ENCODE data around the gene ARHGAP28. TPM values are rescaled to one million over a fixed set of nuclear protein-coding genes. Genes with fewer than 3 reads are reported as not detected.

ARHGAP28 gene
- total RNA-seq, 1 experiment from 2014 or later, result 15.1 TPM

- H3K9me3 ChIP-seq (replicated peaks), result no peaks in the 10 kb centered on the region
- H3K27me3 ChIP-seq, result no peaks in the 10 kb centered on the region
- DNase-seq, result no peak
- H3K27ac ChIP-seq, result no peak overlapping the region
- H3K4me3 ChIP-seq, result no peak overlapping the region
- H3K36me3 ChIP-seq, result no peaks in the 10 kb centered on the region
- H3K4me1 ChIP-seq, result no peaks in the 10 kb centered on the region
Observed at GRCh38 chr18:6875749-6876148, 146.2 kb downstream of the ARHGAP28 start.

GRCh38 chr18:6876641-6877041 lies 147.1 kb downstream of the ARHGAP28 start:
- H3K4me1 ChIP-seq, result no peaks in the 10 kb centered on the region
- DNase-seq, result no peak
- no peaks in the 10 kb centered on the region for H3K36me3 ChIP-seq
- H3K4me3 ChIP-seq, result no peak overlapping the region
- H3K27me3 ChIP-seq, result no peaks in the 10 kb centered on the region
- H3K27ac ChIP-seq, result no peak overlapping the region
- H3K9me3 ChIP-seq (replicated peaks), result no peaks in the 10 kb centered on the region

- Histone ChIP-seq H3K4me1 (no peaks in the 10 kb centered on the region), H3K9me3 (replicated peaks) (no peaks in the 10 kb centered on the region), H3K27ac (no peak overlapping the region), H3K4me3 (no peak overlapping the region), H3K27me3 (no peaks in the 10 kb centered on the region), H3K36me3 (no peaks in the 10 kb centered on the region)
- no peak for DNase-seq
Observed at GRCh38 chr18:6877288-6877687, 147.8 kb downstream of the ARHGAP28 start.

- Histone ChIP-seq H3K4me3 (no peak overlapping the region), H3K27ac (no peak overlapping the region), H3K9me3 (replicated peaks) (no peaks in the 10 kb centered on the region), H3K36me3 (no peaks in the 10 kb centered on the region; the same call in 1 of the 2 replicates), H3K27me3 (no peaks in the 10 kb centered on the region), H3K4me1 (no peaks in the 10 kb centered on the region)
- DNase-seq, result no peak
Observed at GRCh38 chr18:6878556-6879297, 149.2 kb downstream of the ARHGAP28 start.

GRCh38 chr18:6879508-6880195 lies 150.1 kb downstream of the ARHGAP28 start:
- Histone ChIP-seq H3K27ac (no peak overlapping the region), H3K36me3 (no peaks in the 10 kb centered on the region; the same call in 1 of the 2 replicates)

GRCh38 chr18:6881034-6881820 lies 151.7 kb downstream of the ARHGAP28 start:
- H3K27ac ChIP-seq, result no peak overlapping the region

More at GRCh38 chr18:6879508-6880195, 150.1 kb downstream of the ARHGAP28 start:
- Histone ChIP-seq H3K9me3 (replicated peaks) (no peaks in the 10 kb centered on the region), H3K4me1 (no peaks in the 10 kb centered on the region), H3K4me3 (no peak overlapping the region), H3K27me3 (no peaks in the 10 kb centered on the region)
- DNase-seq, result no peak

GRCh38 chr18:6882401-6882800 lies 152.9 kb downstream of the ARHGAP28 start:
- Histone ChIP-seq H3K9me3 (replicated peaks) (no peaks in the 10 kb centered on the region), H3K4me3 (no peak overlapping the region), H3K4me1 (no peaks in the 10 kb centered on the region), H3K27me3 (no peaks in the 10 kb centered on the region), H3K27ac (no peak overlapping the region), H3K36me3 (no peaks in the 10 kb centered on the region; the same call in 1 of the 2 replicates)
- DNase-seq, result no peak

More at GRCh38 chr18:6881034-6881820, 151.7 kb downstream of the ARHGAP28 start:
- no peaks in the 10 kb centered on the region for H3K9me3 ChIP-seq (replicated peaks)
- DNase-seq, result no peak
- H3K27me3 ChIP-seq, result no peaks in the 10 kb centered on the region
- no peaks in the 10 kb centered on the region; the same call in 1 of the 2 replicates for H3K36me3 ChIP-seq
- H3K4me3 ChIP-seq, result no peak overlapping the region
- H3K4me1 ChIP-seq, result no peaks in the 10 kb centered on the region

GRCh38 chr18:6885006-6885481 lies 155.5 kb downstream of the ARHGAP28 start:
- no peak for DNase-seq
- Histone ChIP-seq H3K27ac (no peak overlapping the region), H3K4me3 (no peak overlapping the region), H3K27me3 (no peaks in the 10 kb centered on the region), H3K9me3 (replicated peaks) (no peaks in the 10 kb centered on the region), H3K4me1 (no peaks in the 10 kb centered on the region), H3K36me3 (no peaks in the 10 kb centered on the region; the same call in 1 of the 2 replicates)

- Histone ChIP-seq H3K4me1 (no peaks in the 10 kb centered on the region), H3K36me3 (no peaks in the 10 kb centered on the region; the same call in 1 of the 2 replicates), H3K9me3 (replicated peaks) (no peaks in the 10 kb centered on the region), H3K27me3 (no peaks in the 10 kb centered on the region), H3K27ac (no peak overlapping the region), H3K4me3 (no peak overlapping the region)
- DNase-seq, result peak; percentile 40 to 78
Observed at GRCh38 chr18:6885992-6886796, 156.7 kb downstream of the ARHGAP28 start.

- no peak for DNase-seq
- H3K4me1 ChIP-seq, result no peaks in the 10 kb centered on the region
Observed at GRCh38 chr18:6886797-6887330, 157.3 kb downstream of the ARHGAP28 start.

GRCh38 chr18:6891788-6892187 lies 162.3 kb downstream of the ARHGAP28 start:
- no peaks in the 10 kb centered on the region for H3K9me3 ChIP-seq (replicated peaks)
- H3K27me3 ChIP-seq, result no peaks in the 10 kb centered on the region
- no peaks in the 10 kb centered on the region for H3K4me1 ChIP-seq
- no peak for DNase-seq
- no peak overlapping the region for H3K27ac ChIP-seq
- H3K4me3 ChIP-seq, result no peak overlapping the region
- H3K36me3 ChIP-seq, result no peaks in the 10 kb centered on the region

More at GRCh38 chr18:6886797-6887330, 157.3 kb downstream of the ARHGAP28 start:
- Histone ChIP-seq H3K27ac (no peak overlapping the region), H3K36me3 (no peaks in the 10 kb centered on the region; the same call in 1 of the 2 replicates), H3K4me3 (no peak overlapping the region), H3K9me3 (replicated peaks) (no peaks in the 10 kb centered on the region), H3K27me3 (no peaks in the 10 kb centered on the region)

- H3K36me3 ChIP-seq, result no peaks in the 10 kb centered on the region
Observed at GRCh38 chr18:6901286-6901926, 171.9 kb downstream of the ARHGAP28 start.

GRCh38 chr18:6917072-6917471 lies 187.6 kb downstream of the ARHGAP28 start:
- Histone ChIP-seq H3K9me3 (replicated peaks) (no peaks in the 10 kb centered on the region), H3K4me1 (no peaks in the 10 kb centered on the region), H3K27ac (no peak overlapping the region), H3K36me3 (no peaks in the 10 kb centered on the region), H3K4me3 (no peak overlapping the region), H3K27me3 (no peaks in the 10 kb centered on the region)
- no peak for DNase-seq

More at GRCh38 chr18:6901286-6901926, 171.9 kb downstream of the ARHGAP28 start:
- H3K27ac ChIP-seq, result no peak overlapping the region
- H3K27me3 ChIP-seq, result no peaks in the 10 kb centered on the region
- no peaks in the 10 kb centered on the region for H3K9me3 ChIP-seq (replicated peaks)
- no peak for DNase-seq
- no peaks in the 10 kb centered on the region for H3K4me1 ChIP-seq
- no peak overlapping the region for H3K4me3 ChIP-seq
